ENCODE data around the gene CAP1. TPM values are rescaled to one million over a fixed set of nuclear protein-coding genes. Genes with fewer than 3 reads are reported as not detected.

CAP1 gene
- polyA plus RNA-seq, 3 donors, result 400 to 941 (median 876) TPM

- H3K4me3 Mint-ChIP-seq, result no peak overlapping the region
These were observed 10.9 kb upstream of the CAP1 start for GRCh38 chr1:40029608-40030007.

GRCh38 chr1:40030528-40031135 is 9.9 kb upstream of the CAP1 start:
- Mint-ChIP-seq H3K4me3 (no peak overlapping the region), H3K27me3 (ENCODE audit: low read depth in 3 of 3) (peaks cover 0 to 1% (median 0%) of the 10 kb centered on the region in 3 donors), H3K36me3 (peaks cover 0 to 2% of the 10 kb centered on the region in 2 donors), H3K9me3 (peaks cover 3 to 8% (median 8%) of the 10 kb centered on the region in 7 donors), H3K27ac (peak overlapping the region in 1 of 7 donors; percentile 24), H3K4me1 (peaks cover 37% of the 10 kb centered on the region)
- Histone ChIP-seq H3K27ac (ENCODE audit: low read depth in 1 of 2, low read length in 2 of 2) (no peak overlapping the region), H3K9me3 (replicated peaks in 1 of 2; ENCODE audit: control insufficient read depth in 1 of 2, insufficient read depth in 1 of 2, low read length in 2 of 2) (peaks cover 6 to 9% of the 10 kb centered on the region in 2 donors), H3K4me1 (ENCODE audit: control insufficient read depth in 1 of 2, insufficient read depth in 2 of 2, low read length in 2 of 2) (peaks cover 32 to 35% of the 10 kb centered on the region in 2 donors), H2AFZ (ENCODE audit: insufficient read depth, low read depth, low read length, poor library complexity, severe bottlenecking) (no peak overlapping the region), H4K20me1 (ENCODE audit: insufficient read depth, low read length) (no peaks in the 10 kb centered on the region), H3K79me2 (ENCODE audit: insufficient read depth, low read length) (peaks cover 3% of the 10 kb centered on the region), H3K9ac (ENCODE audit: insufficient read depth, low read length, poor library complexity, severe bottlenecking) (no peak overlapping the region), H3K4me2 (replicated peaks; ENCODE audit: extremely low read depth, low read length, poor library complexity, severe bottlenecking) (no peak overlapping the region), H3K27me3 (ENCODE audit: control insufficient read depth in 2 of 2, insufficient read depth in 2 of 2, low read length in 2 of 2) (no peaks in the 10 kb centered on the region), H3K36me3 (replicated peaks in 1 of 2; ENCODE audit: control insufficient read depth in 1 of 2, insufficient read depth in 2 of 2, low read length in 2 of 2) (no peaks in the 10 kb centered on the region), H3K4me3 (replicated peaks in 1 of 3; ENCODE audit: low read depth in 2 of 3, low read length in 3 of 3) (no peak overlapping the region)
- intact Hi-C loops (cut with micrococcal nuclease), result loop anchor here in 1 of 2 donors (10.0 kb wide), 1 partner anchor 46 kb away; no protein-coding TSS in a partner anchor
- no peak for DNase-seq
- no peak for TF ChIP-seq CTCF (IDR thresholded peaks at IDR 0.05)
- WGBS (ENCODE audit: insufficient coverage), result no CpG with 5 or more reads among the region's 3 CpGs

More at GRCh38 chr1:40029608-40030007, 10.9 kb upstream of the CAP1 start:
- Mint-ChIP-seq H3K27me3 (ENCODE audit: low read depth in 3 of 3) (peaks cover 0 to 1% (median 0%) of the 10 kb centered on the region in 3 donors), H3K9me3 (peaks cover 3 to 11% (median 9%) of the 10 kb centered on the region in 7 donors), H3K36me3 (peaks cover 0 to 2% of the 10 kb centered on the region in 2 donors), H3K27ac (no peak overlapping the region), H3K4me1 (peaks cover 31% of the 10 kb centered on the region)
- TF ChIP-seq CTCF (IDR thresholded peaks at IDR 0.05), result no peak
- Histone ChIP-seq H4K20me1 (ENCODE audit: insufficient read depth, low read length) (no peaks in the 10 kb centered on the region), H3K4me3 (replicated peaks in 1 of 3; ENCODE audit: low read depth in 2 of 3, low read length in 3 of 3) (no peak overlapping the region), H3K36me3 (replicated peaks in 1 of 2; ENCODE audit: control insufficient read depth in 1 of 2, insufficient read depth in 2 of 2, low read length in 2 of 2) (no peaks in the 10 kb centered on the region), H3K9ac (ENCODE audit: insufficient read depth, low read length, poor library complexity, severe bottlenecking) (no peak overlapping the region), H3K27ac (ENCODE audit: low read depth in 1 of 2, low read length in 2 of 2) (no peak overlapping the region), H3K79me2 (ENCODE audit: insufficient read depth, low read length) (no peaks in the 10 kb centered on the region), H2AFZ (ENCODE audit: insufficient read depth, low read depth, low read length, poor library complexity, severe bottlenecking) (no peak overlapping the region), H3K4me1 (ENCODE audit: control insufficient read depth in 1 of 2, insufficient read depth in 2 of 2, low read length in 2 of 2) (peaks cover 21 to 25% of the 10 kb centered on the region in 2 donors), H3K4me2 (replicated peaks; ENCODE audit: extremely low read depth, low read length, poor library complexity, severe bottlenecking) (no peak overlapping the region), H3K9me3 (replicated peaks in 1 of 2; ENCODE audit: control insufficient read depth in 1 of 2, insufficient read depth in 1 of 2, low read length in 2 of 2) (peaks cover 6 to 10% of the 10 kb centered on the region in 2 donors), H3K27me3 (ENCODE audit: control insufficient read depth in 2 of 2, insufficient read depth in 2 of 2, low read length in 2 of 2) (no peaks in the 10 kb centered on the region)
- WGBS (ENCODE audit: insufficient coverage), result 20% methylated on average over 2 of the region's 3 CpGs
- intact Hi-C loops (cut with micrococcal nuclease), result loop anchor here in 1 of 2 donors (10.0 kb wide), 1 partner anchor 45 kb away; no protein-coding TSS in a partner anchor
- no peak for DNase-seq

Data from CD14-positive monocyte (primary cell).